ENCODE measurements around the gene C16orf54.

Gene C16orf54

GRCh38 chr16:29767062-29767461 is 21.3 kb upstream of the C16orf54 start:
- Histone ChIP-seq H4K20me1 (ENCODE audit: insufficient read depth, low read length) (no peaks in the 10 kb centered on the region), H3K9ac (ENCODE audit: low read depth, low read length) (no peak overlapping the region), H3K36me3 (ENCODE audit: insufficient read depth, low read length) (no peaks in the 10 kb centered on the region), H3K79me2 (ENCODE audit: insufficient read depth, low read length) (no peaks in the 10 kb centered on the region), H3K4me2 (ENCODE audit: insufficient read depth, low read length) (no peak overlapping the region), H3K4me3 (ENCODE audit: low read depth in 1 of 2, low read length in 2 of 2) (no peak overlapping the region), H3K9me3 (ENCODE audit: insufficient read depth, low read length, severe bottlenecking) (no peaks in the 10 kb centered on the region), H3K27me3 (ENCODE audit: insufficient read depth, low read length, poor library complexity) (no peaks in the 10 kb centered on the region), H2AFZ (ENCODE audit: low read depth, low read length) (no peak overlapping the region), H3K4me1 (ENCODE audit: insufficient read depth, low read length) (no peaks in the 10 kb centered on the region), H3K27ac (ENCODE audit: low read length) (no peak overlapping the region)
- ATAC-seq (ENCODE audit: insufficient read depth, low read depth) (no peak), DNase-seq (no peak)
- TF ChIP-seq CTCF (IDR thresholded peaks at IDR 0.05; ENCODE audit: borderline replicate concordance, extremely low read depth, low read length, poor library complexity, severe bottlenecking), result no peak
- no peak for TF ChIP-seq EZH2 (IDR thresholded peaks at IDR 0.05; ENCODE audit: borderline replicate concordance, low read depth, low read length, severe bottlenecking)

- TF ChIP-seq EZH2 (IDR thresholded peaks at IDR 0.05; ENCODE audit: borderline replicate concordance, low read depth, low read length, severe bottlenecking), result no peak
- no peak for TF ChIP-seq CTCF (IDR thresholded peaks at IDR 0.05; ENCODE audit: borderline replicate concordance, extremely low read depth, low read length, poor library complexity, severe bottlenecking)
- no peaks in the 10 kb centered on the region for H3K9me3 ChIP-seq (ENCODE audit: insufficient read depth, low read length, severe bottlenecking)
- no peaks in the 10 kb centered on the region for H3K27me3 ChIP-seq (ENCODE audit: insufficient read depth, low read length, poor library complexity)
- H3K4me3 ChIP-seq (ENCODE audit: low read depth in 1 of 2, low read length in 2 of 2), result no peak overlapping the region
- ATAC-seq (ENCODE audit: insufficient read depth, low read depth) (no peak), DNase-seq (no peak)
- no peak overlapping the region for H3K4me2 ChIP-seq (ENCODE audit: insufficient read depth, low read length)
- H2AFZ ChIP-seq (ENCODE audit: low read depth, low read length), result no peak overlapping the region
- no peak overlapping the region for H3K27ac ChIP-seq (ENCODE audit: low read length)
- no peak overlapping the region for H3K9ac ChIP-seq (ENCODE audit: low read depth, low read length)
- no peaks in the 10 kb centered on the region for H3K4me1 ChIP-seq (ENCODE audit: insufficient read depth, low read length)
- no peaks in the 10 kb centered on the region for H3K79me2 ChIP-seq (ENCODE audit: insufficient read depth, low read length)
- no peaks in the 10 kb centered on the region for H4K20me1 ChIP-seq (ENCODE audit: insufficient read depth, low read length)
- no peaks in the 10 kb centered on the region for H3K36me3 ChIP-seq (ENCODE audit: insufficient read depth, low read length)
Measured at GRCh38 chr16:29766571-29766970, 20.8 kb upstream of the C16orf54 start.

- H3K36me3 ChIP-seq (ENCODE audit: insufficient read depth, low read length), result no peaks in the 10 kb centered on the region
- H3K9me3 ChIP-seq (ENCODE audit: insufficient read depth, low read length, severe bottlenecking), result no peaks in the 10 kb centered on the region
- no peaks in the 10 kb centered on the region for H3K79me2 ChIP-seq (ENCODE audit: insufficient read depth, low read length)
- H3K4me3 ChIP-seq (ENCODE audit: low read depth in 1 of 2, low read length in 2 of 2), result no peak overlapping the region
- no peaks in the 10 kb centered on the region for H3K27me3 ChIP-seq (ENCODE audit: insufficient read depth, low read length, poor library complexity)
- H2AFZ ChIP-seq (ENCODE audit: low read depth, low read length), result no peak overlapping the region
- H3K4me2 ChIP-seq (ENCODE audit: insufficient read depth, low read length), result no peak overlapping the region
- DNase-seq (no peak), ATAC-seq (ENCODE audit: insufficient read depth, low read depth) (no peak)
- H3K27ac ChIP-seq (ENCODE audit: low read length), result no peak overlapping the region
- H3K4me1 ChIP-seq (ENCODE audit: insufficient read depth, low read length), result no peaks in the 10 kb centered on the region
- no peaks in the 10 kb centered on the region for H4K20me1 ChIP-seq (ENCODE audit: insufficient read depth, low read length)
- TF ChIP-seq EZH2 (IDR thresholded peaks at IDR 0.05; ENCODE audit: borderline replicate concordance, low read depth, low read length, severe bottlenecking) (no peak), CTCF (IDR thresholded peaks at IDR 0.05; ENCODE audit: borderline replicate concordance, extremely low read depth, low read length, poor library complexity, severe bottlenecking) (no peak)
- H3K9ac ChIP-seq (ENCODE audit: low read depth, low read length), result no peak overlapping the region
Measured at GRCh38 chr16:29765167-29766032, 19.6 kb upstream of the C16orf54 start.

All from DND-41 (cell line).